H9 (cell line): Measurements from ENCODE around the gene METTL18. TPM values are rescaled to one million over a fixed set of nuclear protein-coding genes. Genes with fewer than 3 reads are reported as not detected.

ENCODE experiments used
- DNase-seq: peaks from one replicate; pipeline ENCODE4 v3.0.0-alpha.2; 2017
- H2AFZ ChIP-seq: one replicate; pipeline ENCODE4 v1.6.1; 2013; ENCODE audit warnings: mild to moderate bottlenecking, low read length, control low read depth, moderate library complexity
- H2AK5ac ChIP-seq: 2 replicates; pipeline ENCODE4 v1.6.1; 2013; ENCODE audit warnings: low read length, control low read depth, mixed read lengths; ENCODE audit not compliant: insufficient read length
- H2BK120ac ChIP-seq: one replicate; pipeline ENCODE4 v1.6.1; 2013; ENCODE audit warnings: low read depth, mild to moderate bottlenecking, low read length, control low read depth, inconsistent platforms; ENCODE audit not compliant: poor library complexity, severe bottlenecking
- H2BK12ac ChIP-seq: 2 replicates; pipeline ENCODE4 v1.6.1; 2013; ENCODE audit warnings: low read length, control low read depth, mixed read lengths, low read depth; ENCODE audit not compliant: insufficient read length
- H2BK15ac ChIP-seq: 2 replicates; pipeline ENCODE4 v1.6.1; 2013; ENCODE audit warnings: low read depth, low read length, control low read depth
- H2BK20ac ChIP-seq: one replicate; pipeline ENCODE4 v1.6.1; 2013; ENCODE audit warnings: low read depth, mild to moderate bottlenecking, low read length, control low read depth, inconsistent platforms; ENCODE audit not compliant: poor library complexity, severe bottlenecking
- H2BK5ac ChIP-seq: 2 replicates; pipeline ENCODE4 v1.6.1; 2013; ENCODE audit warnings: low read length, control low read depth, mixed read lengths; ENCODE audit not compliant: insufficient read length
- H3K14ac ChIP-seq: 2 replicates; pipeline ENCODE4 v1.6.1; 2013; ENCODE audit warnings: low read length, control low read depth; ENCODE audit not compliant: insufficient read depth
- H3K18ac ChIP-seq: 2 replicates; pipeline ENCODE4 v1.6.1; 2013; ENCODE audit warnings: low read depth, mild to moderate bottlenecking, mixed read lengths, low read length, control low read depth; ENCODE audit not compliant: insufficient read length
- H3K23ac ChIP-seq: 2 replicates; pipeline ENCODE4 v1.6.1; 2013; ENCODE audit warnings: low read length, control low read depth, mixed read lengths, low read depth; ENCODE audit not compliant: insufficient read length
- H3K23me2 ChIP-seq: 2 replicates; pipeline ENCODE4 v1.6.1; 2013; ENCODE audit warnings: low read depth, mild to moderate bottlenecking, mixed read lengths, low read length, control low read depth; ENCODE audit not compliant: insufficient read length, poor library complexity, severe bottlenecking
- H3K27ac ChIP-seq: 2 replicates; pipeline ENCODE4 v1.5.1; 2013; ENCODE audit warnings: low read length, control low read depth, mixed read lengths, low read depth; ENCODE audit not compliant: insufficient read length
- H3K27me3 ChIP-seq: 2 replicates; pipeline ENCODE4 v1.6.1; 2013; ENCODE audit warnings: low read length, control low read depth, inconsistent platforms; ENCODE audit not compliant: insufficient read depth
- H3K4ac ChIP-seq: 2 replicates; pipeline ENCODE4 v1.6.1; 2013; ENCODE audit warnings: low read depth, mild to moderate bottlenecking, control low read depth, inconsistent platforms, low read length, moderate library complexity
- H3K4me1 ChIP-seq: 2 replicates; pipeline ENCODE4 v1.6.1; 2013; ENCODE audit warnings: low read length, control low read depth, inconsistent platforms; ENCODE audit not compliant: insufficient read depth
- H3K4me2 ChIP-seq: 2 replicates; pipeline ENCODE4 v1.6.1; 2013; ENCODE audit warnings: low read length, control low read depth, mixed read lengths; ENCODE audit not compliant: insufficient read length, insufficient read depth
- H3K56ac ChIP-seq: 2 replicates; pipeline ENCODE4 v1.6.1; 2013; ENCODE audit warnings: low read depth, mild to moderate bottlenecking, mixed read lengths, low read length, control low read depth; ENCODE audit not compliant: insufficient read length
- H3K79me1 ChIP-seq: 2 replicates; pipeline ENCODE4 v1.6.1; 2013; ENCODE audit warnings: low read depth, mild to moderate bottlenecking, moderate library complexity, low read length, control low read depth, inconsistent platforms; ENCODE audit not compliant: insufficient read depth, poor library complexity, severe bottlenecking
- H3K79me2 ChIP-seq: 2 replicates; pipeline ENCODE4 v1.6.1; 2013; ENCODE audit warnings: low read length, control low read depth, inconsistent platforms; ENCODE audit not compliant: insufficient read depth
- H3K9ac ChIP-seq: 2 replicates; pipeline ENCODE4 v1.6.1; 2013; ENCODE audit warnings: low read length, control low read depth, mixed read lengths; ENCODE audit not compliant: insufficient read length; ENCODE audit errors: extremely low read depth
- H3K9me3 ChIP-seq: one replicate; pipeline ENCODE4 v1.6.1; 2013; ENCODE audit warnings: low read depth, low read length, inconsistent platforms; ENCODE audit not compliant: control insufficient read depth
- H3T11ph ChIP-seq: one replicate; pipeline ENCODE4 v1.6.1; 2013; ENCODE audit warnings: mild to moderate bottlenecking, low read length, control low read depth, inconsistent platforms
- H4K20me1 ChIP-seq: one replicate; pipeline ENCODE4 v1.6.1; 2013; ENCODE audit not compliant: control insufficient read depth, insufficient read length, insufficient read depth
- H4K5ac ChIP-seq: 2 replicates; pipeline ENCODE4 v1.6.1; 2013; ENCODE audit warnings: low read depth, mild to moderate bottlenecking, mixed read lengths, low read length, control low read depth; ENCODE audit not compliant: insufficient read length
- H4K8ac ChIP-seq: replicated peaks from 2 replicates; pipeline ENCODE4 v1.6.1; 2013; ENCODE audit warnings: low read length, control low read depth, mixed read lengths, low read depth; ENCODE audit not compliant: insufficient read length
- H4K91ac ChIP-seq: 2 replicates; pipeline ENCODE4 v1.6.1; 2013; ENCODE audit warnings: low read depth, mild to moderate bottlenecking, moderate library complexity, mixed read lengths, low read length, control low read depth; ENCODE audit not compliant: insufficient read length
- H3K27ac Mint-ChIP-seq, 3 experiments: 2 replicates in 2 of 3; 3 replicates in 1 of 3; pipeline ENCODE4 v1.8.0; 2020 to 2021; ENCODE audit warnings: mixed read lengths in 3 of 3, mild to moderate bottlenecking in 1 of 3, moderate library complexity in 1 of 3
- H3K27me3 Mint-ChIP-seq: 2 replicates; pipeline ENCODE4 v1.8.0; 2021; ENCODE audit warnings: low read depth, mild to moderate bottlenecking, moderate library complexity, mixed read lengths
- H3K36me3 Mint-ChIP-seq, 3 experiments: 2 replicates in 2 of 3; 3 replicates in 1 of 3; pipeline ENCODE4 v1.8.0; 2020 to 2021; ENCODE audit warnings: low read depth in 3 of 3, mixed read lengths in 3 of 3; ENCODE audit not compliant: insufficient read depth in 1 of 3
- H3K4me1 Mint-ChIP-seq, 2 experiments: 2 replicates each; pipeline ENCODE4 v1.8.0; 2020; ENCODE audit warnings: mixed read lengths in 2 of 2
- H3K4me3 Mint-ChIP-seq, 2 experiments: 2 replicates in 1 of 2; 3 replicates in 1 of 2; pipeline ENCODE4 v1.8.0; 2020 to 2021; ENCODE audit warnings: mild to moderate bottlenecking in 2 of 2, mixed read lengths in 2 of 2, moderate library complexity in 1 of 2
- H3K9me3 Mint-ChIP-seq, 2 experiments: 2 replicates in 1 of 2; 3 replicates in 1 of 2; pipeline ENCODE4 v1.8.0; 2020; ENCODE audit warnings: mild to moderate bottlenecking in 2 of 2, mixed read lengths in 2 of 2, moderate library complexity in 1 of 2
- CTCF ChIP-seq: fragments of 200-600 bp; sonication (generic); conservative IDR thresholded peaks from 3 replicates; pipeline ENCODE4 v1.8.0; 2021; ENCODE audit warnings: antibody characterized with exemption, mild to moderate bottlenecking
- WGBS: extraction: QIAGEN DNeasy Blood & Tissue Kit; methylation state at CpG from one replicate; pipeline ENCODE4 v1.1.7; 2013; ENCODE audit warnings: missing lambda C conversion rate, low lambda C conversion rate, mixed read lengths; ENCODE audit not compliant: insufficient read length; ENCODE audit errors: extremely low coverage; 5-methylcytosine and 5-hydroxymethylcytosine counted together
- total RNA-seq: library from RNA; stranded (reverse); gene quantifications from 2 replicates; pipeline ENCODE4 v1.2.1, GENCODE V29; 2021

The METTL18 gene
- total RNA-seq, 1 experiment from 2014 or later, result 8.7 TPM

- H3K36me3 Mint-ChIP-seq, result no peaks in the 10 kb centered on the region
- no peak overlapping the region for H2BK120ac ChIP-seq
Measured at GRCh38 chr1:169768161-169768560, 26.5 kb downstream of the METTL18 start.

More at GRCh38 chr1:169768161-169768560, 26.5 kb downstream of the METTL18 start:
- Histone ChIP-seq H4K20me1 (no peaks in the 10 kb centered on the region), H3K79me2 (no peaks in the 10 kb centered on the region), H2BK20ac (no peak overlapping the region), H3K27me3 (no peaks in the 10 kb centered on the region), H3K23me2 (no peaks in the 10 kb centered on the region), H2BK12ac (no peak overlapping the region), H3K23ac (no peak overlapping the region), H4K91ac (no peak overlapping the region), H3K14ac (no peak overlapping the region), H4K5ac (no peak overlapping the region), H3K18ac (no peak overlapping the region), H3K56ac (no peak overlapping the region), H3K9me3 (no peaks in the 10 kb centered on the region), H3K79me1 (no peaks in the 10 kb centered on the region), H3K4me1 (no peaks in the 10 kb centered on the region), H2AFZ (no peak overlapping the region), H3T11ph (no peak overlapping the region), H3K27ac (no peak overlapping the region), H2AK5ac (no peak overlapping the region), H3K4ac (no peak overlapping the region), H3K9ac (no peak overlapping the region), H3K4me2 (no peak overlapping the region), H2BK15ac (no peak overlapping the region), H4K8ac (no peak overlapping the region), H2BK5ac (no peak overlapping the region)
- no CpG with 5 or more reads among the region's 2 CpGs for WGBS
- H3K4me3 Mint-ChIP-seq, result no peak overlapping the region
- H3K9me3 Mint-ChIP-seq, result no peaks in the 10 kb centered on the region
- no peak overlapping the region; a peak in 1 of 7 replicates for H3K27ac Mint-ChIP-seq
- no peak for DNase-seq
- TF ChIP-seq CTCF, result no peak
- no peaks in the 10 kb centered on the region; the same call in 1 of the 2 replicates for H3K27me3 Mint-ChIP-seq
- H3K4me1 Mint-ChIP-seq, result no peaks in the 10 kb centered on the region
